HG02970 (cell line): ENCODE data around the gene ZNF296.

Experiments
- ATAC-seq: cut with Tn5 transposase; IDR thresholded peaks from one replicate; pipeline ENCODE4 v1.9.1; 2021; ENCODE audit warnings: mild to moderate bottlenecking, moderate library complexity, moderate number of reproducible peaks; ENCODE audit not compliant: unreplicated experiment, low FRiP score

The ZNF296 gene

GRCh38 chr19:45090034-45090433 is 13.8 kb upstream of the ZNF296 start:
- ATAC-seq = no peak

- no peak for ATAC-seq
These were observed 11.3 kb upstream of the ZNF296 start for GRCh38 chr19:45087531-45087930.

DNA sequence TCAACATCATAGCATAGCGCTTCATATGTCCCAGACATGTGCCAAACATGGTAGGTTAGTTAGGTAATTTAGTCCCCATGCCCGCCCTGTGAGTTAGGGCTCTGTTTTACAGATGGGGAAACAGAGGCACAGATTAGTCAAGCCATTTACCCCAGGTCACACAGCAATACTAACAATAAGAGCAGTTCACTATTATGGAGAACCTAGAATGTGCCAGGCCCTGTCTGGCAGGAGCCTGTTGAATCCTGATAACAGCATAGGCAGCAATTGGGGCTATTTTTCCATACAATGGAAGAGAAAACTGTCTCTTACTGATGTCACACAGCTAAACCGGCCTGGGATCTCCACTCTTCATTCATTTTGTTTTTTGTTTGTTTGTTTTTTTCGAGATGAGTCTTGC is 10.2 kb upstream of the ZNF296 start:
- no peak for ATAC-seq

- no peak for ATAC-seq
These were observed 5.9 kb upstream of the ZNF296 start for GRCh38 chr19:45082170-45082569.

- no peak for ATAC-seq
These were observed 3.7 kb upstream of the ZNF296 start for GRCh38 chr19:45079911-45080370.

GRCh38 chr19:45079063-45079910 is 3.0 kb upstream of the ZNF296 start, which contains the start of gene GEMIN7:
TSS of gene GEMIN7 (plus strand) at chr19:45079260. CDS start at chr19:45090115, 10,855 bp downstream.
- ATAC-seq = no peak

- ATAC-seq = no peak
These were observed 2.2 kb upstream of the ZNF296 start for GRCh38 chr19:45078390-45079062.

DNA sequence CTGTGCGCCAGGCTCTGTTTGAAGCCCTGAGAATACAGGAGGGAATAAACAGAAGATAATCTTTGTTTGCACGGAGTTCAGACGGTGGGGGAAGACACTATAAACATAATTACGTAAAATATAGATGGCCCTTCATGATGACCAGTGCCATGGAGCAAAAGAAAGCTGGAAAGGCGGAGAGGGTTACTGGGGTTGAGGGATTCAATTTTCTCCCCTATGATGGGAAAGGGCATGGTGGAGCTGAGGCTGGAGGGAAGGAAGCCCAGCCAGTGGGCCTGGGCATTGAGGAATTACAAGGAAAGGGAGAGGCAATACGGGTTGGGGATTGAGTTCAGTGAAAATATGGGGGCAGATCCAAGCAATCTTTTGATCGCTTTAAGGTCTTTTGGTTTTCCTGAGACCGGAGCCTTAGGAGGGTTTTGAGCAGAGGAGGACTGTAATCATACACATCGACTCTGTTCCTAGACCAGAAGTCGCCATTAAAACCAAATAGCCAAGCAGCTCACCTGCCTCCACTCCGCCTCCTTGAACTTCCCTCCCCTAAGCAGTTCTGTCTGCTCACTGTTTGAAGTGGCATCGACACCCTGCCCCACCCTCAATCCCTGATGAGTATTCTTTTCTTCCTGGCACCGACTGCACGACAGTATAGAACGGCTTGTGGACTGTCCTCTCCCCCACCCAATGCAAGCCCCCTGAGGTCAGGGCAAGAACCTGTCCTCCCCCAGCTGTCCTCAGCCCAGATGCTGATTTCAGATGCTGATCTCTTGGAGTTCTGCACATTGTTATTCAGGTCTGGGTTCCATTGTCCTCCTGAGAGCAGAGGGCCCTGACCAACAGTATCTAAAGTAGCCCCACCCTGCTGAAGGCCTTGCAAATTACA is 813 bp upstream of the ZNF296 start:
- no peak for ATAC-seq

GRCh38 chr19:45075301-45076028 is 813 bp downstream of the ZNF296 start:
- ATAC-seq = peak; percentile 53

DNA sequence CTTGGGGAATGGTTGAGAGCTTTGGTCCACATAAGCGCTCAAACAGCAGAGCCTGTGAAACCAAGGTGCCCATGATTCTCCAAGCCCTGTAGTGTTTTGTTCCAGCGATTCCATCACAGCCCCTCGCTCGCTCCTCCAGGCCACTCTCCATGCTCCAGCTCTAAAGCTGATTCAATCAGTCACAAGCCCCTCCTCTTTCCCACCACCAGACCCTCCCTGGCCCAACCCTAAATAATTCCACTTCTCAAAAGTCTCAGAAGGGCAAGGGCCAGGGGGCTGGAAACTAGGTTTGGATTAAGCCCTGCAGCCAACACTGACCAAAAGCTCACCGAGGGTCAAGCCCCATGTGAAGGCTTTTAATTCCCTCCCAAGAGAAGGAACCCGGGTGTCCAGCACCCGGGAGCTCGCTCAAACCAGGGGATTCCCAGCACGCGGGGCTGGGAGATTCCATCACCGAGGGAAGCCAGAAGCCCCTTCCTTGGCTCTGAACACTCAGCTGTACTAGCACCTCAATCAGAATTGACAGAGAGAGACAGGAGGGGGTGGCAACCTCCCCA is 1.5 kb downstream of the ZNF296 start:
- ATAC-seq = no peak

DNA sequence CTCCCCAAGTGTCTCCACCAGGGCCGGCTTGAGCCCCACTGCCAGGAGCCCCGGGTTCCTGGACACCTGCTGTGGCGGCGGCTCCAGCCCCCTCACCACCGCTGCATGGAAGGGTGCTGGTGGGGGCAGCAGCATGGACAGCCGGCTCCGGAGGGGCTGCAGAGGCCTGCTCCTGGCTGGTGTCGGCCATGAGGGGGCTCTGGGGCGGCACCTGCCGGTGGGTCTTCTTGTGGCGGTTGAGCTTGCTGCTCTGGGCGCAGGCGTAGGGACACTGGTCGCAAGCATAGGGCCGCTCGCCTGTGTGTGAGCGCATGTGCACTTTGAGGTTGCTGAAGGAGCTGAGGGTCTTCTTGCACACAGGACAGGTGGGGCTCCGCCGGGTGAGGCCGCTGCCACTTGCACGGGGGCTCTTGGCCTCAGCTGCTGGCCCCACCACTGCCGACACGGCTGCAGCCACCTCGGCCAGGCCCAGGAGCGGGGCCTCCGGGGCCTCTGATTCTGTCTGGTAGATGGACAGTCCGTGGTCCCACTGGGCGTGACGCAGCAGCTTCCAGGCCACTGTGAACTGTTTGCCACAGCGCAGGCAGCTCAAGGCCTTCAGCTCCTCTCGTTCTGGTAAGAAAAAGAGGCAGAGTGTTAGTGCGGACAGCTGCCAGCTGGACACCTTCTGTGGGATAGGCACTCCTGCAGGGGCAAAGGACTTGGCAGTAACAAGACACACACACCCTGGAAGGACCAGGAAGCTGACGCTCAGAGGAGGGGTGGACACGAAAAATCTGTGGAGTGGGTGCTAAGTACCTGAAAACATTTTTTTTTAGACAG is 4.1 kb downstream of the ZNF296 start:
- no peak for ATAC-seq

GRCh38 chr19:45071545-45071938 is 4.7 kb downstream of the ZNF296 start:
- ATAC-seq = no peak

DNA sequence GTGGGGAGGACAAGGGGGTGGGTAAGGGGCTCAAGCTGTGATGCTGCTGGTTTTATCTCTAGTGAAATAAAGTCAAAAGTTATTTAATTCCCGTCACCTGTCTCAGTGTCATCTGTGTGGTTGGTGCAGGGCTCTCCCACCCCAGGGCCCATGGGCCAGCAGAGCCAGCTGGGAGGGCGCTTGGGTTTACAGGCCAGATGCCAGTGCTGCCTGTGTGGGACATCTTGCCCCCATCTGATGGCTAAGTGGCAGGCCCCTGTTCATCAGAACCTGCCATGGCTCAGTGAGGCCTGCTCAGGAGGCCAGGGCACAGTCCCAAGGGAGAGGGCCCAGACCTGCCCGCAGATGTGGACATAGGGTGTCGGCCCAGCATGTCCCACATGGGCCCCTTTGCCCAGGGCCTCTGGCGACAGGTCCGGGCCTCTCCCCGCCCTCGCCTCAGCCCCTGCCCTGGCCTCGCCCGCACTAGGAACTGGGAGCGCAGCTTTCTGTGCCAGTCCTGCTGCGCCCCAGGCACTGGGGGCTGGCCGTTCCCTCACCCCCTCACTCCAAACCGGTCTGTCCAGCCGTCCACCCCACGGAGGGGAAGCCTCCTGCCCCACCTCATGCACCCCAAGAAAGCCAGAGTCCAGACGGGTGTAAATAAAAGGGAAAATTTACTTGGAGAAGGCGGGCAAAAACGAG is 5.3 kb downstream of the ZNF296 start:
- no peak for ATAC-seq

DNA sequence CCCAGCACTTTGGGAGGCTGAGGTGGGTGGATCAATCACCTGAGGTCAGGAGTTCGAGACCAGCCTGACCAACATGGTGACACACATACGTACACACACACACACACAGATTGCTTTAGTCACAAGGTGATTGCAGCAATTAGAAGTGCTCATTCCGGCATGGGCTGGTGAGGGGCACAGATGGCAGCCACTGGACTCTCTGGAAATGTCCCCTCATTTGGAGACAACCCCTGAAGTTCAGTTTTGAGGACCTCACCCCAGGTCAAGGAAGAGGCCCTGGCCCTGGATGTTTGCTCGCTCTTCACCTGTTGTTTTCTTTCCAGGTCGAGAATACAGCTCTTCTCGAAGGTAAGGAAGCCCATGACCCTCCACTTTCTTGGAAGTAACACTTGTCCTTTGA is 6.1 kb downstream of the ZNF296 start:
- no peak for ATAC-seq

- ATAC-seq = no peak
These were observed 7.2 kb downstream of the ZNF296 start for GRCh38 chr19:45069056-45069455.

- no peak for ATAC-seq
These were observed 8.2 kb downstream of the ZNF296 start for GRCh38 chr19:45068041-45068440.

- ATAC-seq = no peak
These were observed 9.2 kb downstream of the ZNF296 start for GRCh38 chr19:45066921-45067661.
